NT2/D1 (cell line): Measurements from ENCODE around the gene C1orf159.

ENCODE experiments used
- SUZ12 ChIP-seq: IDR thresholded peaks from 2 replicates; pipeline ENCODE4 v1.6.1; 2011; ENCODE audit not compliant: insufficient read length, insufficient read depth; ENCODE audit errors: extremely low read depth
- YY1 ChIP-seq: IDR thresholded peaks from 2 replicates; pipeline ENCODE4 v1.6.1; 2011; ENCODE audit not compliant: insufficient read length, insufficient read depth

GRCh38 chr1:1119272-1119890 is 3.5 kb upstream of the C1orf159 start:
- no peak for TF ChIP-seq YY1
- no peak for TF ChIP-seq SUZ12
